GM10266 (cell line): ENCODE data around the gene TRAF3IP1.

Experiments used
- DNase-seq: peaks from one replicate; pipeline ENCODE4 v3.0.0; 2012; ENCODE audit errors: extremely low spot score
- TF ChIP-seq, protein P1 (sequence below): IDR thresholded peaks from 2 replicates; pipeline ENCODE4 v1.5.1; 2012; ENCODE audit warnings: mild to moderate bottlenecking, low read depth; ENCODE audit not compliant: control insufficient read depth, insufficient read depth; ENCODE audit errors: missing control alignments

TRAF3IP1 gene

GRCh38 chr2:238421695-238422035 lies 101.3 kb downstream of the TRAF3IP1 start:
- TF ChIP-seq, protein P1, sequence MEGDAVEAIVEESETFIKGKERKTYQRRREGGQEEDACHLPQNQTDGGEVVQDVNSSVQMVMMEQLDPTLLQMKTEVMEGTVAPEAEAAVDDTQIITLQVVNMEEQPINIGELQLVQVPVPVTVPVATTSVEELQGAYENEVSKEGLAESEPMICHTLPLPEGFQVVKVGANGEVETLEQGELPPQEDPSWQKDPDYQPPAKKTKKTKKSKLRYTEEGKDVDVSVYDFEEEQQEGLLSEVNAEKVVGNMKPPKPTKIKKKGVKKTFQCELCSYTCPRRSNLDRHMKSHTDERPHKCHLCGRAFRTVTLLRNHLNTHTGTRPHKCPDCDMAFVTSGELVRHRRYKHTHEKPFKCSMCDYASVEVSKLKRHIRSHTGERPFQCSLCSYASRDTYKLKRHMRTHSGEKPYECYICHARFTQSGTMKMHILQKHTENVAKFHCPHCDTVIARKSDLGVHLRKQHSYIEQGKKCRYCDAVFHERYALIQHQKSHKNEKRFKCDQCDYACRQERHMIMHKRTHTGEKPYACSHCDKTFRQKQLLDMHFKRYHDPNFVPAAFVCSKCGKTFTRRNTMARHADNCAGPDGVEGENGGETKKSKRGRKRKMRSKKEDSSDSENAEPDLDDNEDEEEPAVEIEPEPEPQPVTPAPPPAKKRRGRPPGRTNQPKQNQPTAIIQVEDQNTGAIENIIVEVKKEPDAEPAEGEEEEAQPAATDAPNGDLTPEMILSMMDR: no peak
- no peak for DNase-seq

GRCh38 chr2:238422285-238422684 lies 102.0 kb downstream of the TRAF3IP1 start:
- TF ChIP-seq, protein P1: no peak
- no peak for DNase-seq

- TF ChIP-seq, protein P1: no peak
- no peak for DNase-seq
Observed at GRCh38 chr2:238422940-238423339, 102.6 kb downstream of the TRAF3IP1 start.

- TF ChIP-seq, protein P1: no peak
- no peak for DNase-seq
Observed at GRCh38 chr2:238423561-238424312, 103.4 kb downstream of the TRAF3IP1 start.

- DNase-seq: no peak
- TF ChIP-seq, protein P1: no peak
Observed at GRCh38 chr2:238424313-238424700, 104.0 kb downstream of the TRAF3IP1 start.

DNA sequence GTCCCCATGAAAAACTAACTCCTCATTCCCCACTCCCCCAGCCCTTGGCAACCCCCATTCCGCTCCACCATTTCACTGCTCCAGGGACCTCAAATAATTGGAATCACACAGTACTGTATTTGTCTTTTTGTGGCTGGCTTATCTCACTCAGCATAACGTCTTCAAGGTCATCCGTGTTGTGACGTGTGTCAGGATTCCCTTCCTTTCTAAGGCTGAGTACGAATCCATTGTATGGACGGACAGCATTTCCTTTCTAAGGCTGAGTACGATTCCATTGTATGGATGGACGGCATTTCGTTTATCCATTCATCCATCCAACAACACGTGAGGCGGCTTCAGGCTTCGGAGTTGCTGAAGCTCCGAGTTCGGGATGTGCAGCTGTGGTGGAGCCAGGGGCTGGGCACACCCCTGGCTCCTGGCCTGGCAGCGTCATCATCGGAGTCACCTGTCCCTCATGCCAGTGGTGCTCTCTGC lies 105.2 kb downstream of the TRAF3IP1 start:
- DNase-seq: no peak
- TF ChIP-seq, protein P1: no peak

- no peak for DNase-seq
Observed at GRCh38 chr2:238425979-238426567, 105.8 kb downstream of the TRAF3IP1 start.

More at GRCh38 chr2:238425979-238426567, 105.8 kb downstream of the TRAF3IP1 start:
- TF ChIP-seq, protein P1: no peak
